Hematopoietic multipotent progenitor cell (in vitro differentiated cells): ENCODE measurements around the gene GPR68. TPM values are rescaled to one million over a fixed set of nuclear protein-coding genes. Genes with fewer than 3 reads are reported as not detected.
"Not testable (repeated sequence)": the region's sequence is repeated elsewhere in the genome, so short reads cannot be mapped to it uniquely, and the experiment has no call there.

Source experiments
- DNase-seq, 3 donors: peaks; one replicate each; pipeline ENCODE4 v3.0.0-alpha.2; 2011 to 2015; ENCODE audit warnings: low read depth in 2 of 3, low spot score in 2 of 3
- total RNA-seq: library from RNA; depleted of rRNA; stranded (reverse); fragments of >200 nt; gene quantifications from one replicate; pipeline ENCODE4 v1.2.3, GENCODE V29; 2012

The GPR68 gene
- total RNA-seq, 1 donor: 0.81 TPM

DNA sequence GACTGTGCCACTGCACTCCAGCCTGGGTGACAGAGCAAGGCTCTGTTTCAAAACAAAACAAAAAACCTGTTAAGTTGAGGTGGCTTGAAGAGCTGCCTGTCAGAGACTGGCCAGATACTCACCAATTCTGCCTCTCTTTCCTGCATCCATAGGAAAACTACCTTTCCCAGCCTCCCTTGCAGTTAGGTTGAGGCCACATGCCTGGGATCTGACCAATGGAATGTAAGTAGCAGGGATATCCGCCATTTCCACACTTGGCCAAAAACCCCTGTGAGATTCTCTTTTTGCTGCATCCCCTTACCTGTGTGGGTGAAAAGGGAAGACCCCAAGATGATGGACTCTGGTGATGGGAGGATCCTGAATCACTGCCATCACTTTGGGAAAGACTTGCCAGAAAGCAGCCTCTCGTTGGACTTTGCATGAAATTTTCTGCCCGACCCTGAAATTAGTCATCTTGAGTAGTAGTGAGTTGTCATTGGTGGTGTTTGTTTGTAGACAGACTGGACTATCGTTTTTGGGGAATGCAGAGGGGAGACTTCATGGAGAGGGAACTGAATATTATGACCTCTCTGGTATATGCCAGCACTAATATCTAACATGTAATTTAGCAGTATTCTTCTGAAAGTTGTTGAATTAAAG is 14.0 kb downstream of the GPR68 start:
- DNase-seq: no peak

DNA sequence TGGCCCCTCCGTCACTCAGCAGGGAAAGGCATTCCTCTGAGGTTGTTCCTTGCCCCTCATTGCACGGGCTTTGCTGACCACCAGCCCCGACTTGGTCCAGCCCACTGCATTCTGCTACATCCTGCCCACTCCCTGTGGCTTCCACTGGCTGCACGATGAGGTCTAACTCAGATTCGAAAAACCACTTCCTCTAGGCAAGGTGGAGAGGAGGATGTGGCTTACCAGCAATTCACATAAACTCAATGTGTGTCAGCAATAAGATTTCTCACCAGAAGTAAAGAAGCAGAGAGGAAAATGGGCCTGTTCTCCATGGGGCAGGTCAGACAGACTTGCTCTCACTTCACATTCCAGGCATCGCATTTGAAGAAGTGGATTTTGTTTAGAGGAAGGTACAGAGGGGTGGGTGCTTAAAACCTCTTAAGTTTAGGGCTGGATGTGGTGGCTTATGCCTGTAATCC is 14.7 kb downstream of the GPR68 start:
- peak in 2 of 3 donors; percentile 80 to 88 for DNase-seq

DNA sequence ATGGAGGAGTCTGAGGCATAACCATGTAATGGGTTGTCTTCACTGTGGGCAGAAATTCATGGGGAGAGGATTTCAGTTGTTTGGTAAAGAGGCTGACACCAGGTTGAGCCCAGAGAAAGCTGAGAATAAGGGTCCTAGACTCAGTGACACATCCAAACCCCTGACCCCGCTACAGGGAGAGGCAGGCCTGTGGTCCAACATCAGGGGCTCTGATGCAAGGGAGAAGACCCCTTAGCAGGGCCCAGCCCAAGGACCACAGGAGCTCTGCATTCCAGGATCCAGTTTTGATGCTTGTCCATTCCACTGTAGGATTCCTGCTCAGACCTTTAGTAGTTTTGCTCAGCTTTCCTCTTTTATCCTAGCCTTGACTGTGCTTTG is 15.5 kb downstream of the GPR68 start:
- no peak for DNase-seq

DNA sequence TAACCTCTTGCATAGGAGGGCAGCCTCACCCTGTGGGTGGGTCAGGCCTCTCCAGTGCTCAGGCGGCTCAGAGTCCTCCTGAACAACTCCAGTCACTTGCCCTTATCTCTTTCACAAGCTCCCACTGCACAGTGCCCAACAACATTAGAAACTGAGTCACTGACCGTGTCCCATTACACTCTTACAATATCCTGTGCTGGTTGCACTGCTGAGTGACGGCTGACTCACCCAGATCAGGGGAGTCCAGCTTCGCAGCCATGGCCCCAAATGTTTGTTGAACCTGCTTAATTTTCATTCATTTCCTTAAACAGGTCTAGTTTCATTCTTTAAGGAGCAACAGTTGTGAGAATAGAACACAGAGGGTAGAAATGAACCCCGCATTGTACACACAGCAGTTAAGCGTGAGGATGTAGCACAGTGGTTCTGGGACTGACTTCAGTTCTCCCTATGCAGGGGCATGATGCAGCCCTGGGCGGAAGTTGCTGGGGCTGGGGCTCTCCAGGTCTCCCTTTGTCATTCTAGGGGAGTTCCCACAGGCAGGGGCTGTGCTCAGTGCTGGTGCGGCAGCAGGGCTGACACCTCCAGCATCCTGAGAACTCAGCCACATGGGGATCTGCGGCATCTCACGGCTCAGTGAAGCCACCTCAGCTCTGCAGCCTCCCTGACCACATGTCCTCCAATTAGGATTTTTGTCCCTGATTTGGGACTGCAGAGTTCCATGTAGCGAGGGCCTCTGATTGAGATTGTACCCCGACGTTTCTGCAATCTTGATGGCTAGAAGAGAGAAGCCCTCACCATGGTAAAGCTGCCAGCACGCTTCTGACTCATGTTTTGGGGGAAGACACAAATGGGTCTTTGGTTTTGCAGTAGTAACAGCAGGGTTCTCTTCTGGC is 16.1 kb downstream of the GPR68 start:
- DNase-seq: no peak

DNA sequence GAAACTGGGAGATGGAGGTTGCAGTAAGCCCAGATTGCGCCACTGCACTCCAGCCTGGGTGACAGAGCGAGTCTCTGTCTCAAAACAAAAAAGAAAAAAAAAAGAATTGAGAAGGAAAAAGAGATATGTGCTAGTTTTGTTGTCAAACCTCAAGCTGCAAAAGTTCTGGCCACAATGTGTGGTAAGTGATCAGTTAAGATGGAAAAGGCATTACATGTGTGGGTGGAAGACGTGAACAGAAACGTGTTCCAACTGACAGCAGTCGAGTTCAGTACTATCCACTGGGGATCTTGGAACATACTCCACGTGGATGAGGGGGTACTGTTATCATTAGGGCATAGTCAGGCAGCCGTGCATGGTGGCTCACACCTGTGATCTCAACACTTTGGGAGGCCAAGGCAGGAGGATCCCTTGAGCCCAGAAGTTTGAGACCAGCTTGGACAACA is 17.3 kb downstream of the GPR68 start:
- DNase-seq: no peak

DNA sequence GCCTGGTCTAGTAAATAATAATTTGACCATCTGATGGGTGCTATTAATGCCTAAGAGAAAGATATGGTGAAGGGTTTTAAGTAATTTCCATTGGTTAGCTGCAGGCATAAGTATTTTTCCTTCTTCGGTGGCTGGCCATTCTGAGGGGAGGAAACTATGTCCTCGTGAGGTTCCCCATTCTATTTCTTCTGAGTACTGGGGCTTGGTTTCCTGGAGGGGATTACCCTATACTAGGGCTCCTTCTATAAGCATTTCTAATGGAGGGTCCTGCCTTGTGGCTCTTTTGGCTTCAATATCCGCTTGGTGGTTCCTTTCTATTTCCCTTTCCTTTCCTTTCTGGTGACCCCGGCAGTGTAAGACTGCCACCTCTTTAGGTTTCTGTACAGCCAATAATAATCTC is 18.1 kb downstream of the GPR68 start:
- not testable (repeated sequence) for DNase-seq

DNA sequence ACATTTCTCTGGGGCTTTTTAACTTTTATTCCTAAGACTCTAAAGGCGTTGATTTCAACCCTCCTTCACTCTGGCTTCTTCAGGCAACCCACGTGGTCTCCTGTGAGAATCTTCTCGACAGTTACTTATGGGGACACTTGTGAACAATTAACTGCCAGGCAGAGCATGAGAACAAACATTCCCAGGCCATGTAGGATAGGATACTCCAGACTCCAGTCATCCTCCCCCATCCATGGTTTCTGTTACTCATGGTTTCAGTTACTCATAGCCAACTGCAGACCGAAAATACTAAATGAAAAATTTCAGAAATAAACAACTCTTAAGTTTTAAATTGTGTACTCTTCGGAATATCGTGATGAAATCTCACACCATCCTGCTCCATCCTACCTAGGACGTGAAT is 19.5 kb downstream of the GPR68 start:
- DNase-seq: no peak

DNA sequence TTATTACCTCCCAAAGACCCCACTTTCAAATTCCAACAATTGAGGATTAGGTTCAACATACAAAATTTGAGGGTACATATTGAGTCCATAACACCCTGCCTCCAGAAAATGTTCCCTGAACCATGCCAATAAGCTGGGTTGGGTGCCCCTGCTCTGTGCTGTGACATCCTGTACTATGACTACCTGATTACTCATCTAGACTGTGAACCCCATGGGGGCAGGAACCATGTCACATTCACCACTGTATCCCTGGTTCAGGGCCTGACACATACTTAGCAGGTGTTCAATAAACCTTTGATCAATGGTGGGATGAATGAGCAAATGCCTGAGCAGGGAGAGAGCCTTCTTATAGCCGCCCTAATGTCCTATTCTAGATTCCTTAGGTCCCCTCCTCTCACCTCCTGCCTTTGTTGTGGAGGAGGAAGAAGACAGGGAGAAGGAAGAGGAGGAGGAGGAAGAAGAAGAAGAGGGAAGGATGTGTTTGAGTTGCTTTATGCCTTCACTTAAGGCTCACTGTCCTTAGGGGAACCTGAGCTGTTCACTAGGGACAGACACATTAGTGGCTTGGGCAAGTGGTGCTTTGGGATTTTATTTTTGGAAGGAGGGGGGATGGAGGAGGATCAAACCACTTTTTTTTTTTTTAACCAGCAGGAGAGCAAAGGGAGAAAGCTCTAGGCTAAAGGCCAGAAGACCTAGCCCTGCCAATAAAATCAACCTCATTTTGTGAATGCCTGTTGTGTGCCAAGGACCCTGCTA is 21.3 kb downstream of the GPR68 start:
- DNase-seq: no peak

DNA sequence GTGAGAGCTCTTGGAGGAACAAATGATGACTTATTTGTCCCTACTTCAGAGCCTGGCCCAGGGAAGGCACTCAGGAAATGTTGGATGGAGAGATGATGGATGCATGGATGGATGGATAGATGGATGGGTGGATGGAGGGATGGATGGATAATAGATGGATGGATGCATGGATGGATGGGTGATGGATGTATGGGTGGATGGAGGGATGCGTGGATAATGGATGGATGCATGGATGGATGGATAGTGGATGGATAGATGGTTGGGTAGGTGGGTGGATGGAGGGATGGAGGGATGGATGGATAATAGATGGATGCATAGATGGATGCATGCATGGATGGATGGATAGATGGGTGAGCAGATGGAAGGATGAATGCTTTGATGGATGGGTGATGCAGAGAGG is 23.2 kb downstream of the GPR68 start:
- no peak for DNase-seq

DNA sequence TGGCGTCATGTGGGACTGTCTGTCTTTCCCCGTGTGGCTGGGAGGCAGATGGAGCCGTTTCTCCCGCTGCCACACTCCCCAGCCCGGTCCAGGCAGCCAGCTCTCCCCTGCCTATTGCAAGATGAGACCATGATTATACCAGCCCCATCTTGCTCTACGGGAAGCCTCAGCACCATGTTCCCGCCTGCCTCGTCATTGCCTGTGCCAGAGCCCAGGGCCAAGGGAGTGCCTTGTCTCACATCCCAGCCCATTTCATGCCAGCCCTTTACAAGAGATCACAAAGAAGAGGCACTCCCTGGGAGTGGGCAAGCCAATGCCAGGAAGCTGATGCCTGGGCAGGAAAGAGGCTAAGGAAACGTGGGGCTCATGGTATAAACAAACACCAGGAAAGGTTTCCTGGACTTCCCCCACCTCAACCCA is 23.9 kb downstream of the GPR68 start:
- DNase-seq: no peak

DNA sequence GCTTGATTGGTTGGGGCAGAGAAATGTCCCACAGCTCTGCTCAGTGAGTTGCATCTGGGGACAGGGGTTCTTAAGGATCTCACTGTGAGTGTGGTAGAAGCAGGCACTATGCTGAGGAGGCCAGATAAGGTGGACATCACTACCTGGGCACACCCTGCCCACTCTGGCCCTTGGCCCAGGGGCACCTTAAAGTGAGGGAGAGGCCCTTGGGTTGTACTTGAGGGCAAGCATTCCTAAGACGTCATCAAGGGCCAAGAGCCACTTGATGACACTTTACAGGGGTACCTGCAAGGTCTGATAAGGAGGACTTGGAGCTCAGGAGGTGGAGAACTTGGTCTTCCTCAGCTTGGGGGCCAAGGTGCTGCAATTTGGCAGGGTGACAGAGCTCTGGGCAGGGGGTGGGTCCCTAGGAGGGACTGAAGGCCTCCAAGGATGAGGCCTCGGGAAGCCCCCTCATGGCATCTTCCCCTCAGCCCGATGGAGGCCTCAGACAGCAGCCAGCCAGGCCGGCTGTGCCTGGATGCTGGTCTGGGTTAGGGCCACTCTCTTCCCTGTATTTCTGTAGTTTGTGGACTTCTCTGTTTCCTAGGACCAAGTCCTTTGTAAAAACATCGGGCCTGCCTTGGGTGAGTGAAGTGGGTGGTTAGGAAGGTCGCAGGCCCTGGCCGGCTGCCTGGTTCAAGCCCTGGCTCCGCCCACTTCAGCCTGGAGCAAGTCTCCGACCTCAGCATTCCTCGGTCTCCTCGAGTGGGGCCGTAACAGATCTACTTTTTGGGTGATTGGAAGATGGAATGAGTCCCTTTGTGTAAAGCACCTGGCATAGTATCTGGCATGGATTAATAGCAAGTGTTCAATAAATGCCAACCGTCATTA is 24.8 kb downstream of the GPR68 start:
- no peak for DNase-seq

DNA sequence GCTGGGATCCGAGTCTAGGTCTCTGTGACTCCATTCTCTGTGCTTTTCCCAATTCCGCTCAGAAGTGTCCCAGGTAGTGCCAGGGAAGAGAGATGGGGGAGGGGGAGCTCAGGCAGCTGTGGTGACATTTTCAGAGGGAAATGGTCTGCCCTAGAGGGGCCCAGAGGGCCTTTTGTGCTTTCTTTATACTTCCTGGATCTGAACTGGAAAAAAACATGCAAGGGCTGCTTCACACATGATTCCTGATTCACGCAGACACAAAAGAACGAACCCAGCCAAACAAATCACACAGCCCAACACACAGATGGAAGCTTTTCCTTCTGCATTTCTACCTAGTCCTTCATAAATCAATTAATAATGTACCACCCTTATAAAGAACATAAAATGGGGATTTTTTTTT is 26.5 kb downstream of the GPR68 start:
- DNase-seq: no peak

DNA sequence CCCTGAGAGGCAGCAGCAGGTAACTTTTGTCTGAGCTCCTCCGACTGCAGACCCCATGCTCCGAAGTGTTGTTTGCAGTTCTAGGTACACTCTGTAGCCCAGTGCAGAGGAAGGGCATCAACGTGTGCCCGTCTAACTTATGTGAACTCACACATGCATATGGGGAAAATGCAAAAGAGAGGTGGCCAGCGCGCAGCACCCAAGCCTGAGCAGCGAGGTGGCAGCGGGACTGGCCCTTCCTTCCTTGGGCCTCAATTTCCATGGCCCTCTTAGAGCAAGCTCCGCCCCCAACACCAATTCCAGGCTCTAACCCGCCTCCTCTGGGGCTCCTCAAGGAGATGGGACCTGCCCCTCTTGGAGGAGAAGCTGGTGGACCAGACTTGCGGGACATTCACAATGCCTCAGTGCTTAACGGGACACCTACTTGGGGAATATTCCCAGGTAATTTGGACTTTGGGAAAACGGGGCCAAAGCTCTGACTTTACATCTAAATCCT is 27.7 kb downstream of the GPR68 start:
- no peak for DNase-seq

DNA sequence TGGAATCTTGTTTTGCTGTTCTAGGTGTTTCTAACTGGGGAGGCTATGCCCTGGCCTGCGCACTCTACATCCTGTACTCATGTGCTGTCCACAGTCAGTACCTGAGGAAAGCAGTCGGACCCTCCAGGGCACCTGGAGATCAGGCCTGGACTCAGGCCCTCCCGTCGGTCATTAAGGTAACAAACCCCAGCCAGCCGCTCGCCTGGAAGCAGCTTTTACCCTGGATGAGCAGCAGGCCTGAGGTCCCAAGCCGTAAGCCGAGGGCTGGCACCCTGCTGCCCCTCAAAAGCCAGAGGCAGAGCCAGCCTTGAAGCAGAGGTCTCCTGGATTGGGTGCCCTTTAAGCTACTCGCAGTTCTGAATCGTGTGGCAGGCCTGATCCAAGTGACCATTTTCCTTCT is 29.1 kb downstream of the GPR68 start:
- no peak for DNase-seq

DNA sequence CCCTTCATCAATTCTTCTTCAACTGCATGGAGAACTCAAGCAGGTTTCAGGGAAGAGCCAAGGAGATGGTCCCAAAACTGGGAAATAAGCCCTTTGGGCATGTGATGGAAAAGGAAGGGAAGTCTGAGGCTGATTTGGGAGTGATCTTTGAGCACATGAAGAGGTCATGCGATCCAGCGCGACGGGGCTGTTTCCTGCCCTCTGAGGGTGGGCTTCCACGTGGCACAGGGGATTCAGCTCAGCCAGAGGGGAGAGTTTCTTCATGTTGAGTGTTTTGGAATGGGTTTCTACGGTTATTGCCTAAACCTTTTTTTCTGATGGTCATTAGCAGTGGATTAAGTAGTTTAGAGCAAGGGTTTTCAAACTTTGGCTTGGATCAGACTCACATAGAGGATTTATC is 30.2 kb downstream of the GPR68 start:
- no peak for DNase-seq

DNA sequence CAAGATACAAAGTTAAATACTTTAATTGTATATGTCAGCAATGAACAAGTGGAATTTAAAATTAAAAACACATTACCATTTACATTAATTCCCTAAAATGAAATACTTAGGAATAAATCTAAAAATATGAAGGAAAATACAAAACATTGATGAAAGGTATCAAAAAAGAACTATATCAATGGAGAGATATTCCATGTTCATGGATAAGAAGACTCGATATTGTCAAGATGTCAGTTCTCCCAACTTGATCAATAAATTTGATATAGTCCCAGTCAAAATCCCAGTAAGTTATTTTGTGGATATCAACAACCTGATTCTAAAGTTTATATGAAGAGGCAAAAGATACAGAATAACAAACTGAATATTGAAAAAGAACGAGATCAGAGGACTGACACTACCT is 33.5 kb downstream of the GPR68 start:
- DNase-seq: no peak

DNA sequence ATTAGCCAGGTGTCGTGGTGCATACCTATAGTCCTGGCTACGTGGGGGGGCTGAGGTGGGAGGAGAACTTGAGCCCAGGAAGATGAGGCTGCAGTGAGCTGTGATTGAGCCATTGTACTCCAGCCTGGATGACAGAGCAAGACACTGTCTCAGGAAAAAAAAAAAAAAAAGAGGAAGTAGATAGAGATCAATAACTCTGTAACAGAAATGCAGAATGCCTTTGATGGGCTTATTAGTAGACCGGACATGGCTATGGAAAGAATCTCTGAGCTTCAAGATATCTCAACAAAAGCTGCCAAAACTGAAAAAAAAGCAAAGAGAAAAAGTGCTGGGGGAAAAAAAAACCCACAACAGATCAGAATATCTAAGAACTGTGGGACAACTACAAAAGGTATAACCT is 37.5 kb downstream of the GPR68 start:
- no peak for DNase-seq

DNA sequence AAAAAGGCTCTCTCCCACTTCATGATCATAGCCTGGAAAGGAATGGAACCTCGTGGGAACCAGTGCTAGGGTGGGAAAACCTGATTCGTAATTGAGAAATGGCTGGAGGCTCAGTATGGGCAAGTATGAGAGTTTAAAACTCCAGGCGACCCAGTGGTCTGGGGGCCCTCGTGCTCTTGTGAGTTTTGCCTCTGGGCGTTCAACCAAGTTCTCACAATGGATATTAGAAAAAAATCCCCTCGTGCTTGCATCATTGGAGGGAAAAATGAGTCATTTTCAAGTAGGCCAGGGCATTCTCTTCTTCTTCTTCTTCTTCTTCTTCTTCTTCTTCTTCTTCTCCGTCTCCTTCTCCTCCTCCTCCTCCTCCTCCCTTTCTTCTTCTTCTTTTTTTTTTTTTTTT is 39.0 kb downstream of the GPR68 start:
- no peak for DNase-seq

DNA sequence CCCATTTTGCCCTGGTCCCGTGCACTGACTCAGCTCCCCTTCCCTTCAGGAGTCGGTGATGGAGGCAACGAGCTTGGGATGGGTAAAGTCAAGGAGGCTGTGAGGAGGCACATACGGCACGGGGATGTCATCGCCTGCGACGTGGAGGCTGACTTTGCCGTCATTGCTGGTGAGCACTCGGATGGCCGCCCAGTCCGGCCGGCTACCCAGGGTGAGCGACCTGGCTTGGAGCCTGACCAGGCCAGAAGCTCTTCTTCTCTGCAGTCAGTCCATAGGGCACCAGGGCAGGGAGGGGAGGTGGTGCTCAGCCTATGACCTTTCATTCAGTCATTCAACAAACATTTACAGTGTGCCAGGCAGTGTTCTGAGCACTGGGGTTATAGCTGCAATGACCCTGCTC is 39.8 kb downstream of the GPR68 start:
- DNase-seq: no peak

DNA sequence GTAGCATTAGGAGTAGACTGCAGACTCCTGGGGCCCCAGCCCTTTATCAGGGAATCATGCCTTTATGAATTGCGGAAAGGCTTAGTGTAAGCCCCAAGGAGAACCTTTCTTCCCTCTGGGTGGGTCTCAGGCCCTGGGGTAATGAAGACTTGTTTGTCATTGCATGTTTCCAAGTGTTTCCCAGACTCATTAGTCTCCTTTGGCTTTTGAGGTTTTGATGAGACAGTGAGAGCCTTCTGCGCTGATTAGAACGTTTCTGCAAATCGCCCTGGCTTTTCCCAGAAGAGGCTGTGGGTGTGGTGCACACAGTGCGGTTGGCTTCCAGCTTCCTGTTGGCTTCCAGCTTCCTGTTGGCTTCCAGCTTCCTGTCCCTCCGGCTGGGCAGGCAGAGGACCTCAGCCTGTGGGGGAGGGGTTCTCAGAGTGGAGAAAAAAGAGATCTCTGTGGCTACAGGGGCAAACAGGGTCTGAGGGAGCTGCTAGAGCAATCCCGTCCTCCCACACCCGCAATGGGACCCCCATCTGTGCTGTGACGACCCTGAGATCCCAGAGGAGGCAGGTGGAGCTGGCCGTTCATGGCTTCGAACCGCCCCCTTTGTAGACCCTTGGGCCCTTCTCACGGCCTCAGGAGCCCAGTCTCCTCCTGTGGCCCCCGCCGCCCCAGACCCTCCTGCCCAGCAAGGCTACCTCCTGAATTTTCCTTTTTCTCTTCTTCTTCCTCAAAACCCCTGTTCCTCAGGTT is 42.1 kb downstream of the GPR68 start:
- no peak for DNase-seq
